Upper lobe of left lung (tissue), 6 donors: ENCODE results near the gene DCUN1D4. TPM values are rescaled to one million over a fixed set of nuclear protein-coding genes. Genes with fewer than 3 reads are reported as not detected.

Experiments used
- ATAC-seq, 2 donors: fragments of 200-7000 bp; cut with Tn5 transposase; one replicate each; pipeline ENCODE4 v1.9.1; 2022; ENCODE audit warnings: mild to moderate bottlenecking in 2 of 2, moderate library complexity in 2 of 2; ENCODE audit not compliant: low FRiP score in 2 of 2
- DNase-seq, 2 donors: peaks; one replicate each; pipeline ENCODE4 v3.0.0-alpha.2; 2019 to 2020
- H3K27ac ChIP-seq, 4 donors: fragments of 200-600 bp; sonication (generic); one replicate each; pipeline ENCODE4 v1.5.1; 2016 to 2019
- H3K27me3 ChIP-seq, 4 donors: fragments of 200-600 bp; sonication (generic); one replicate each; pipeline ENCODE4 v1.5.1; 2017 to 2019
- H3K36me3 ChIP-seq, 4 donors: fragments of 200-600 bp; sonication (generic); one replicate each; pipeline ENCODE4 v1.5.1; 2016 to 2019
- H3K4me1 ChIP-seq, 4 donors: fragments of 200-600 bp; sonication (generic); one replicate each; pipeline ENCODE4 v1.5.1; 2018 to 2019
- H3K4me3 ChIP-seq, 4 donors: fragments of 200-600 bp; sonication (generic); one replicate each; pipeline ENCODE4 v1.5.1; 2017 to 2019; ENCODE audit warnings: mild to moderate bottlenecking in 2 of 4, moderate library complexity in 1 of 4
- H3K9me3 ChIP-seq, 4 donors: fragments of 200-600 bp; sonication (generic); one replicate each; pipeline ENCODE4 v1.5.1; 2018 to 2019
- CTCF ChIP-seq, 6 experiments: fragments of 450-650 bp in 4 of 6; fragments of 200-600 bp in 2 of 6; sonication (generic) in 2 of 6; IDR thresholded peaks; one replicate each; pipeline ENCODE4 v1.5.1; 2016 to 2019; ENCODE audit warnings: antibody characterized with exemption in 6 of 6
- EP300 ChIP-seq, 4 donors: sonication (generic); formaldehyde crosslinking; IDR thresholded peaks; one replicate each; pipeline ENCODE4 v1.5.1; 2017; ENCODE audit warnings: antibody characterized with exemption in 4 of 4, control low read depth in 2 of 4
- POLR2A ChIP-seq, 4 donors: fragments of 450-650 bp; IDR thresholded peaks; one replicate each; pipeline ENCODE4 v1.5.1; 2016 to 2017; ENCODE audit warnings: antibody characterized with exemption in 4 of 4, mild to moderate bottlenecking in 2 of 4
- POLR2AphosphoS5 ChIP-seq, 2 donors: sonication (generic); formaldehyde crosslinking; IDR thresholded peaks; one replicate each; pipeline ENCODE4 v1.5.1; 2017; ENCODE audit warnings: antibody characterized with exemption in 2 of 2
- WGBS, 2 donors: methylation state at CpG; one replicate each; pipeline ENCODE4 v1.1.5; 2017 to 2018; 5-methylcytosine and 5-hydroxymethylcytosine counted together
- total RNA-seq, 6 donors: library from RNA; depleted of rRNA in 4 of 6; stranded (reverse); fragments of >200 nt in 4 of 6; gene quantifications; one replicate each; pipeline versions ENCODE4 v1.1.0 to v1.2.1, GENCODE V29; 2016 to 2021
- donor health status: DM: no; HTN: no; CAD: no; lungs with moderate emphysema.
- donor health status: DM: no; HTN: yes; CAD: no; lungs with severe emphysema.

The DCUN1D4 gene
- total RNA-seq, 6 donors from 2014 or later: 18.8 to 47.6 (median 31.2) TPM

GRCh38 chr4:51845711-51846110 is 2.8 kb downstream of the DCUN1D4 start:
- Histone ChIP-seq H3K4me3 (no peak overlapping the region), H3K27me3 (no peaks in the 10 kb centered on the region), H3K27ac (no peak overlapping the region), H3K36me3 (peaks cover 0 to 8% (median 0%) of the 10 kb centered on the region in 4 donors), H3K9me3 (no peaks in the 10 kb centered on the region), H3K4me1 (peaks cover 0 to 15% (median 11%) of the 10 kb centered on the region in 4 donors)
- TF ChIP-seq POLR2A (IDR thresholded peaks at IDR 0.05): no peak
- TF ChIP-seq POLR2AphosphoS5 (IDR thresholded peaks at IDR 0.05): no peak
- TF ChIP-seq EP300 (IDR thresholded peaks at IDR 0.05): no peak
- no peak for TF ChIP-seq CTCF (IDR thresholded peaks at IDR 0.05)
- 49 to 62% methylated on average over 1 of the region's 1 CpG for WGBS, 2 donors
- ATAC-seq: no peak
- no peak for DNase-seq

- TF ChIP-seq POLR2A (IDR thresholded peaks at IDR 0.05) (no peak), EP300 (IDR thresholded peaks at IDR 0.05) (no peak), CTCF (IDR thresholded peaks at IDR 0.05) (no peak), POLR2AphosphoS5 (IDR thresholded peaks at IDR 0.05) (no peak)
- ATAC-seq (no peak), DNase-seq (no peak)
- Histone ChIP-seq H3K36me3 (peaks cover 0 to 8% (median 0%) of the 10 kb centered on the region in 4 donors), H3K4me1 (peaks cover 3 to 14% (median 9%) of the 10 kb centered on the region in 4 donors), H3K27me3 (no peaks in the 10 kb centered on the region), H3K9me3 (no peaks in the 10 kb centered on the region), H3K27ac (no peak overlapping the region), H3K4me3 (no peak overlapping the region)
- 79 to 86% methylated on average over 5 of the region's 5 CpGs for WGBS, 2 donors
These were observed 6.5 kb downstream of the DCUN1D4 start for GRCh38 chr4:51849430-51849829.

GRCh38 chr4:51850294-51850693 is 7.3 kb downstream of the DCUN1D4 start:
- TF ChIP-seq POLR2AphosphoS5 (IDR thresholded peaks at IDR 0.05): no peak
- no peak for TF ChIP-seq EP300 (IDR thresholded peaks at IDR 0.05)
- no peak for TF ChIP-seq POLR2A (IDR thresholded peaks at IDR 0.05)
- H3K27me3 ChIP-seq: no peaks in the 10 kb centered on the region
- peaks cover 0 to 8% (median 0%) of the 10 kb centered on the region in 4 donors for H3K36me3 ChIP-seq
- H3K4me1 ChIP-seq: peaks cover 0 to 7% (median 6%) of the 10 kb centered on the region in 4 donors
- no peaks in the 10 kb centered on the region for H3K9me3 ChIP-seq
- no peak overlapping the region for H3K27ac ChIP-seq
- no peak overlapping the region for H3K4me3 ChIP-seq
- 95 to 98% methylated on average over 4 of the region's 4 CpGs for WGBS, 2 donors
- DNase-seq (no peak), ATAC-seq (no peak)

GRCh38 chr4:51851090-51851936 is 8.4 kb downstream of the DCUN1D4 start:
- Histone ChIP-seq H3K27me3 (no peaks in the 10 kb centered on the region), H3K36me3 (peaks cover 0 to 8% (median 0%) of the 10 kb centered on the region in 4 donors), H3K9me3 (no peaks in the 10 kb centered on the region), H3K4me3 (no peak overlapping the region), H3K27ac (no peak overlapping the region), H3K4me1 (peaks cover 0 to 7% (median 5%) of the 10 kb centered on the region in 4 donors)
- DNase-seq: no peak
- 72 to 75% methylated on average over 7 of the region's 7 CpGs for WGBS, 2 donors
- no peak for ATAC-seq
- no peak for TF ChIP-seq POLR2AphosphoS5 (IDR thresholded peaks at IDR 0.05)
- TF ChIP-seq CTCF (IDR thresholded peaks at IDR 0.05): no peak
- no peak for TF ChIP-seq POLR2A (IDR thresholded peaks at IDR 0.05)
- no peak for TF ChIP-seq EP300 (IDR thresholded peaks at IDR 0.05)

GRCh38 chr4:51851937-51852290 is 9.0 kb downstream of the DCUN1D4 start:
- Histone ChIP-seq H3K27me3 (no peaks in the 10 kb centered on the region), H3K36me3 (peaks cover 0 to 8% (median 0%) of the 10 kb centered on the region in 4 donors), H3K4me3 (no peak overlapping the region), H3K27ac (no peak overlapping the region), H3K4me1 (peaks cover 0 to 7% (median 5%) of the 10 kb centered on the region in 4 donors), H3K9me3 (no peaks in the 10 kb centered on the region)
- DNase-seq (no peak), ATAC-seq (no peak)
- TF ChIP-seq CTCF (IDR thresholded peaks at IDR 0.05) (no peak), EP300 (IDR thresholded peaks at IDR 0.05) (no peak)
